ENCODE data around the gene INSRR.

- TF ChIP-seq USF2 (IDR thresholded peaks at IDR 0.05; ENCODE audit: low read depth, low read length) (no peak), RAD21 (IDR thresholded peaks at IDR 0.05; ENCODE audit: low read length) (no peak), CTCF (conservative IDR thresholded peaks at IDR 0.05; ENCODE audit: low read depth, low read length) (no peak), POLR2A (IDR thresholded peaks at IDR 0.05; ENCODE audit: low read depth, low read length) (no peak)
These were observed 62.4 kb downstream of the INSRR start for GRCh38 chr1:156796340-156797097.

Data from IMR-90 (cell line).